Gastroesophageal sphincter (tissue), 3 donors: ENCODE data around the gene PPM1J.

Experiments used
- CTCF ChIP-seq, 4 experiments: fragments of 200-600 bp in 2 of 4; fragments of 450-650 bp in 2 of 4; sonication (generic) in 1 of 4; IDR thresholded peaks; one replicate each; pipeline ENCODE4 v1.5.1; 2017 to 2019; ENCODE audit warnings: antibody characterized with exemption in 4 of 4, mild to moderate bottlenecking in 2 of 4, moderate library complexity in 2 of 4
- EP300 ChIP-seq: sonication (generic); formaldehyde crosslinking; IDR thresholded peaks from one replicate; pipeline ENCODE4 v1.6.1; 2017; ENCODE audit warnings: antibody characterized with exemption, mild to moderate bottlenecking
- POLR2A ChIP-seq, 2 donors: fragments of 450-650 bp; IDR thresholded peaks; one replicate each; pipeline ENCODE4 v1.6.1; 2017; ENCODE audit warnings: antibody characterized with exemption in 2 of 2, mild to moderate bottlenecking in 2 of 2, moderate library complexity in 1 of 2
- POLR2AphosphoS5 ChIP-seq: sonication (generic); formaldehyde crosslinking; IDR thresholded peaks from one replicate; pipeline ENCODE4 v1.6.1; 2017; ENCODE audit warnings: antibody characterized with exemption

- TF ChIP-seq CTCF (IDR thresholded peaks at IDR 0.05) (no peak), POLR2AphosphoS5 (no peak), POLR2A (IDR thresholded peaks at IDR 0.05) (no peak), EP300 (no peak)
These were observed 2.2 kb upstream of the PPM1J start for GRCh38 chr1:112717263-112717873.
